GM23338 (cell line): ENCODE results near the gene SULT1C2.

ENCODE experiments used
- CTCF ChIP-seq, 2 experiments: fragments of 200-600 bp in 1 of 2; sonication (generic) in 1 of 2; conservative IDR thresholded peaks; 2 replicates each; pipeline versions ENCODE4 v1.5.1 to v1.6.1; 2016 to 2017; ENCODE audit warnings: antibody characterized with exemption in 2 of 2, low read depth in 2 of 2, mild to moderate bottlenecking in 2 of 2, moderate library complexity in 1 of 2
- EZH2 ChIP-seq: fragments of 200-600 bp; sonication (generic); IDR thresholded peaks from one replicate; pipeline ENCODE4 v1.8.0; 2017; ENCODE audit warnings: antibody characterized with exemption, mild to moderate bottlenecking, low read depth; ENCODE audit not compliant: unreplicated experiment
- EZH2phosphoT487 ChIP-seq: fragments of 200-600 bp; sonication (generic); IDR thresholded peaks from one replicate; pipeline ENCODE4 v1.8.1; 2018; ENCODE audit warnings: antibody characterized with exemption; ENCODE audit not compliant: unreplicated experiment
- POLR2AphosphoS5 ChIP-seq: IDR thresholded peaks from 2 replicates; pipeline ENCODE4 v1.6.1; 2016; ENCODE audit warnings: antibody characterized with exemption, low read depth
- STAT1 ChIP-seq: IDR thresholded peaks from one replicate; pipeline ENCODE4 v1.6.1; 2016; ENCODE audit warnings: antibody characterized with exemption; ENCODE audit not compliant: unreplicated experiment
- ZNF114 ChIP-seq: fragments of 250-450 bp; sonication (Bioruptor Pico); IDR thresholded peaks from 2 replicates; pipeline ENCODE4 v1.5.0; 2020; ENCODE audit warnings: mild to moderate bottlenecking, moderate library complexity
- TF ChIP-seq, protein P1 (sequence below): IDR thresholded peaks from one replicate; pipeline ENCODE4 v1.6.1; 2018; ENCODE audit warnings: antibody characterized with exemption; ENCODE audit not compliant: unreplicated experiment

DNA sequence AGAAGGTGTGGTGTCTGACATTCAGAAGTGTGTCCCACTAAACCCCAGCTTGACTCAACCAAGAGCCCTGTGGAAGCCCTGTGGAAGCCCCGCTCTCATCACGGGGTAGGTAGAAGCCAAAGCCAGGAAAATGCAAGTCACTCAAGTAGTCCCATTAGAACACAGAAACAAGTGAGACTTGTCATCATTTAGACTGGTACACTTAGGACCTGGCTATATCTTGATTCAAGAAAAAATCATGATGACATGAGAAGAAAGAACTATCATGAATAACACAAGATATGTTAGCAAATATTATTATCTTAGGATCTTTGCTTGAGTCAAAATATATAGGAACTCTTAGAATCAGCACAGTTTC, 60.9 kb downstream of the SULT1C2 start:
- no peak for TF ChIP-seq CTCF (conservative IDR thresholded peaks at IDR 0.05; ENCODE audit: low read depth in 2 of 2)
- TF ChIP-seq EZH2phosphoT487: no peak
- TF ChIP-seq POLR2AphosphoS5: no peak
- no peak for TF ChIP-seq ZNF114
- TF ChIP-seq, protein P1, sequence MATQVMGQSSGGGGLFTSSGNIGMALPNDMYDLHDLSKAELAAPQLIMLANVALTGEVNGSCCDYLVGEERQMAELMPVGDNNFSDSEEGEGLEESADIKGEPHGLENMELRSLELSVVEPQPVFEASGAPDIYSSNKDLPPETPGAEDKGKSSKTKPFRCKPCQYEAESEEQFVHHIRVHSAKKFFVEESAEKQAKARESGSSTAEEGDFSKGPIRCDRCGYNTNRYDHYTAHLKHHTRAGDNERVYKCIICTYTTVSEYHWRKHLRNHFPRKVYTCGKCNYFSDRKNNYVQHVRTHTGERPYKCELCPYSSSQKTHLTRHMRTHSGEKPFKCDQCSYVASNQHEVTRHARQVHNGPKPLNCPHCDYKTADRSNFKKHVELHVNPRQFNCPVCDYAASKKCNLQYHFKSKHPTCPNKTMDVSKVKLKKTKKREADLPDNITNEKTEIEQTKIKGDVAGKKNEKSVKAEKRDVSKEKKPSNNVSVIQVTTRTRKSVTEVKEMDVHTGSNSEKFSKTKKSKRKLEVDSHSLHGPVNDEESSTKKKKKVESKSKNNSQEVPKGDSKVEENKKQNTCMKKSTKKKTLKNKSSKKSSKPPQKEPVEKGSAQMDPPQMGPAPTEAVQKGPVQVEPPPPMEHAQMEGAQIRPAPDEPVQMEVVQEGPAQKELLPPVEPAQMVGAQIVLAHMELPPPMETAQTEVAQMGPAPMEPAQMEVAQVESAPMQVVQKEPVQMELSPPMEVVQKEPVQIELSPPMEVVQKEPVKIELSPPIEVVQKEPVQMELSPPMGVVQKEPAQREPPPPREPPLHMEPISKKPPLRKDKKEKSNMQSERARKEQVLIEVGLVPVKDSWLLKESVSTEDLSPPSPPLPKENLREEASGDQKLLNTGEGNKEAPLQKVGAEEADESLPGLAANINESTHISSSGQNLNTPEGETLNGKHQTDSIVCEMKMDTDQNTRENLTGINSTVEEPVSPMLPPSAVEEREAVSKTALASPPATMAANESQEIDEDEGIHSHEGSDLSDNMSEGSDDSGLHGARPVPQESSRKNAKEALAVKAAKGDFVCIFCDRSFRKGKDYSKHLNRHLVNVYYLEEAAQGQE: no peak
- no peak for TF ChIP-seq EZH2
- no peak for TF ChIP-seq STAT1
